ENCODE measurements around the gene KDM2B.

DNA sequence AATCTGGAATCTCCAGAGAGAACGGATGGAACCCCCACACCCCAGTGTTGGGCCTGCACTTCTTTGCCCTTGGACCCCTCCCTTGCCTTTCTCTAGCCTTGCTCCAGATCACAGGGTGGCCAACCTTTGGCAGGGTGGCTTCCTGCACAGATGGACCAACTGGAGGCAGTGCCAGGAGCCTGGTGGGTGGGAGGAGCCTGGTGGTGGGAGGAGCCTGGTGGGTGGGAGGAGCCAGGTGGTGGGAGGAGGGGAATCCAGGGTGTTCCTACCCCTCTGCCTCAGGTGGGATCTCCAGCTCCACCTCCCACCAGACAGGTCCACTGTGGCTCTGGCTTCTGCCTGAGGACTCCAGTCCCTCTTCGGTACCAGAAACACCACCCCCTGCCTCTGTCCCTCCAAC is 30.5 kb upstream of the KDM2B start:
- no peak for TF ChIP-seq FOSL2 (IDR thresholded peaks at IDR 0.05)
- no peak for TF ChIP-seq FOSL2 (CRISPR knock-in tag; IDR thresholded peaks at IDR 0.05)
- no peak for TF ChIP-seq POLR2AphosphoS2 (conservative IDR thresholded peaks at IDR 0.05; ENCODE audit: low read length)
- no peak for TF ChIP-seq CEBPB (IDR thresholded peaks at IDR 0.05)
- no peak for TF ChIP-seq POLR2A (IDR thresholded peaks at IDR 0.05; ENCODE audit: low read length)
